Caco-2 (cell line): Measurements from ENCODE around the gene SHROOM3. TPM values are rescaled to one million over a fixed set of nuclear protein-coding genes. Genes with fewer than 3 reads are reported as not detected.
"Not testable (repeated sequence)": the region's sequence is repeated elsewhere in the genome, so short reads cannot be mapped to it uniquely, and the experiment has no call there.

Experiments
- BruUV-seq: library from RNA; stranded (reverse); fragments of 400-500 nt; replicated peaks from 2 replicates; lab custom pipeline; 2021; lab: Mats Ljungman, UMichigan
- CTCF ChIA-PET: fragments of 300-600 bp; sonication (Branson Sonifier 250); formaldehyde crosslinking; loops from one replicate; lab custom pipeline; 2022; ENCODE audit warnings: antibody characterized with exemption; lab: Charles Lee
- POLR2A ChIA-PET: fragments of 300-600 bp; sonication (Branson Sonifier 250); formaldehyde crosslinking; loops from one replicate; lab custom pipeline; 2022; ENCODE audit warnings: antibody characterized with exemption; lab: Charles Lee
- DNase-seq, 2 experiments: peaks; one replicate each; pipeline versions ENCODE4 v3.0.0 to v3.0.0-alpha.2; 2020 to 2022
- H3K27me3 ChIP-seq: replicated peaks from 2 replicates; pipeline ENCODE4 v1.6.0; 2011; ENCODE audit warnings: low read length; ENCODE audit not compliant: control insufficient read depth, insufficient read depth
- H3K36me3 ChIP-seq: 2 replicates; pipeline ENCODE4 v1.5.1; 2011; ENCODE audit warnings: low read length; ENCODE audit not compliant: control insufficient read depth, insufficient read depth
- H3K4me1 ChIP-seq: fragments of 250-450 bp; sonication (Bioruptor Pico); 2 replicates; pipeline ENCODE4 v1.5.1; 2020; ENCODE audit warnings: mild to moderate bottlenecking
- H3K4me3 ChIP-seq: 2 replicates; pipeline ENCODE4 v1.5.1; 2011; ENCODE audit warnings: low read depth, mild to moderate bottlenecking, control low read depth, low read length
- H3K9me3 ChIP-seq: fragments of 250-450 bp; sonication (Bioruptor Pico); 2 replicates; pipeline ENCODE4 v1.5.1; 2020; ENCODE audit warnings: mild to moderate bottlenecking, moderate library complexity
- H3K27ac Mint-ChIP-seq: one replicate; pipeline ENCODE4 v1.8.0; 2022; ENCODE audit warnings: mixed read lengths; ENCODE audit not compliant: unreplicated experiment
- H3K27me3 Mint-ChIP-seq: one replicate; pipeline ENCODE4 v1.8.0; 2022; ENCODE audit warnings: mixed read lengths; ENCODE audit not compliant: insufficient read depth, unreplicated experiment
- H3K36me3 Mint-ChIP-seq: one replicate; pipeline ENCODE4 v1.8.0; 2022; ENCODE audit warnings: mild to moderate bottlenecking, mixed read lengths; ENCODE audit not compliant: insufficient read depth, unreplicated experiment
- H3K4me1 Mint-ChIP-seq: one replicate; pipeline ENCODE4 v1.8.0; 2022; ENCODE audit warnings: low read depth, mixed read lengths; ENCODE audit not compliant: unreplicated experiment
- H3K4me3 Mint-ChIP-seq: one replicate; pipeline ENCODE4 v1.8.0; 2022; ENCODE audit warnings: mild to moderate bottlenecking, moderate library complexity, mixed read lengths; ENCODE audit not compliant: unreplicated experiment
- H3K9me3 Mint-ChIP-seq: one replicate; pipeline ENCODE4 v1.8.0; 2022; ENCODE audit warnings: mixed read lengths; ENCODE audit not compliant: unreplicated experiment
- intact Hi-C: fragments of 100-400 bp; cut with micrococcal nuclease; formaldehyde crosslinking; loops from one replicate; pipeline ENCODE4 v1.10.0; 2022; ENCODE audit not compliant: unreplicated experiment
- total RNA-seq: library from RNA; stranded (reverse); gene quantifications from 2 replicates; pipeline ENCODE4 v1.2.3, GENCODE V29; 2022
- TF ChIP-seq, protein P1 (sequence below), 2 experiments: fragments of 200-600 bp in 1 of 2; IDR thresholded peaks; 1 replicate in 1 of 2; 2 replicates in 1 of 2; pipeline versions ENCODE4 v1.5.1 to v1.8.0; 2011 to 2022; ENCODE audit warnings: antibody characterized with exemption in 1 of 2, control low read depth in 1 of 2, inconsistent platforms in 1 of 2, low read depth in 1 of 2, low read length in 1 of 2, mild to moderate bottlenecking in 1 of 2, moderate library complexity in 1 of 2; ENCODE audit not compliant: insufficient read depth in 1 of 2, severe bottlenecking in 1 of 2, unreplicated experiment in 1 of 2

SHROOM3 gene
- total RNA-seq, 1 experiment from 2014 or later, result 16.3 TPM

DNA sequence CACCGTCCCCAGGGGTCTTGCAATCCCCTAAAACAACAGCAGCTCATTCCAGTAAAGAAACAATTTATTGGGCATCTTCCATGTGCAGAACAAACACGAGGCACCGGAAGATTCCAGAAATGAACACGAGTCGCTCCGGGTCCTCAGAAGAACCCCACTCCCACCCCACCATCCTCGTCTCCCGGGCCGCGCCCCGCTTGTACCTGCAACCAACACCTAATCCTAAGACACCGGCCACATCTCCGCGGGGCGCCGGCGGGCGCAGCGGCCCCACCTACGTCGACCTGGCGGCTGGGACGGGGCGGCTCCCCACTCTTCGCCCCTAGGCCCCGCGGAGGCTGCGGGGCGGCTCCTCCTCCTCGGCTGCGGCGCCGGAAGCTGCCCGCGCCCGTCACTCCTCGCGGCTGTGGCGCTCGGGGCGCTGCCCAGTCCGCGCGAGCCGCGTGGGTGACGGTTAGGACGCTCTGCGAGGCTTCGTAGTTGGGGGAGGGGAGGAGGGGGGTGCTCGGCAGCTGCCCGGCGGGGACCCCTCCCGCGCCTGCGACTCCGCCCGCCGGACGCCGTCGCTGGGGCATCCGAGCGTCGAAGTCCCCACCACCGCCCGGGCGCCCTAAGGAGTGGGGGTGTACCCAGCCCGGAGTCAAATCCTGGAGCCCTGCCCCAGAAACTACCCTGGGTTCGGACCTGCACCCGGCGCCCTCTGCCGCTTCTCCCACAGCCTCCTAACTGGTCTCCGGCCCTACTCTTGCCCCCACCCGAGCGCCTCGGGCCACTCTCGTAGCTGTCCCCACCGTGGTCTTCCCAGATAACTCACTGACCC lies 14.1 kb upstream of the SHROOM3 start, which contains the start of gene CCDC158:
TSS of gene CCDC158 (minus strand) at position 380 of the 820 bp plus-strand sequence. CDS start 17,934 bp downstream, outside the sequence.
- ChIA-PET POLR2A (interaction anchor here (0.9 kb wide), 1 partner anchor 114 kb away, joined by 3 read pairs; no protein-coding TSS in a partner anchor), CTCF (interaction anchor here (0.7 to 1.5 kb wide), 3 partner anchors 127 to 241 kb away, joined by 3 to 7 read pairs (median 3); no protein-coding TSS in a partner anchor)
- Histone ChIP-seq H3K9me3 (no peaks in the 10 kb centered on the region), H3K4me1 (no peaks in the 10 kb centered on the region), H3K27me3 (no peaks in the 10 kb centered on the region), H3K4me3 (peak within 1 kb of the TSS; percentile 50), H3K36me3 (no peaks in the 10 kb centered on the region)
- peak; percentile 42 to 50 for DNase-seq
- H3K27ac Mint-ChIP-seq, result peak within 1 kb of the TSS; percentile 79
- TF ChIP-seq, protein P1, sequence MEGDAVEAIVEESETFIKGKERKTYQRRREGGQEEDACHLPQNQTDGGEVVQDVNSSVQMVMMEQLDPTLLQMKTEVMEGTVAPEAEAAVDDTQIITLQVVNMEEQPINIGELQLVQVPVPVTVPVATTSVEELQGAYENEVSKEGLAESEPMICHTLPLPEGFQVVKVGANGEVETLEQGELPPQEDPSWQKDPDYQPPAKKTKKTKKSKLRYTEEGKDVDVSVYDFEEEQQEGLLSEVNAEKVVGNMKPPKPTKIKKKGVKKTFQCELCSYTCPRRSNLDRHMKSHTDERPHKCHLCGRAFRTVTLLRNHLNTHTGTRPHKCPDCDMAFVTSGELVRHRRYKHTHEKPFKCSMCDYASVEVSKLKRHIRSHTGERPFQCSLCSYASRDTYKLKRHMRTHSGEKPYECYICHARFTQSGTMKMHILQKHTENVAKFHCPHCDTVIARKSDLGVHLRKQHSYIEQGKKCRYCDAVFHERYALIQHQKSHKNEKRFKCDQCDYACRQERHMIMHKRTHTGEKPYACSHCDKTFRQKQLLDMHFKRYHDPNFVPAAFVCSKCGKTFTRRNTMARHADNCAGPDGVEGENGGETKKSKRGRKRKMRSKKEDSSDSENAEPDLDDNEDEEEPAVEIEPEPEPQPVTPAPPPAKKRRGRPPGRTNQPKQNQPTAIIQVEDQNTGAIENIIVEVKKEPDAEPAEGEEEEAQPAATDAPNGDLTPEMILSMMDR (IDR thresholded peaks at IDR 0.05; ENCODE audit: insufficient read depth in 1 of 2, low read depth in 1 of 2, low read length in 1 of 2, severe bottlenecking in 1 of 2, unreplicated experiment in 1 of 2), result no peak
- BruUV-seq, result no TSS peak
- no peaks in the 10 kb centered on the region for H3K27me3 Mint-ChIP-seq
- H3K4me3 Mint-ChIP-seq, result peak within 1 kb of the TSS; percentile 92
- H3K9me3 Mint-ChIP-seq, result no peaks in the 10 kb centered on the region
- intact Hi-C loops, result no loop called here
- no peaks in the 10 kb centered on the region for H3K36me3 Mint-ChIP-seq
- H3K4me1 Mint-ChIP-seq, result peaks cover 14% of the 10 kb centered on the region

DNA sequence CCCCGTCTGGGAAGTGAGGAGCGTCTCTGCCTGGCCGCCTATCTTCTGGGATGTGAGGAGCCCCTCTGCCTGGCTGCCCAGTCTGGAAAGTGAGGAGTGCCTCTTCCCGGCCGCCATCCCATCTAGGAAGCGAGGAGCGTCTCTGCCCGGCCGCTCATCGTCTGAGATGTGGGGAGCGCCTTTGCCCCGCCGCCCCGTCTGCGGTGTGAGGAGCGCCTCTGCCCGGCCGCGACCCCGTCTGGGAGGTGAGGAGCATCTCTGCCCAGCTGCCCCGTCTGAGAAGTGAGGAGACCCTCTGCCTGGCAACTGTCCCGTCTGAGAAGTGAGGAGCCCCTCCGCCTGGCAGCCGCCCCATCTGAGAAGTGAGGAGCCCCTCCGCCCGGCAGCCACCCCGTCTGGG lies 11.9 kb upstream of the SHROOM3 start:
- CTCF ChIA-PET, POLR2A ChIA-PET, H3K27ac Mint-ChIP-seq, H3K27me3 Mint-ChIP-seq, H3K9me3 Mint-ChIP-seq, H3K36me3 ChIP-seq, H3K36me3 Mint-ChIP-seq, H3K4me3 Mint-ChIP-seq, H3K9me3 ChIP-seq, H3K4me3 ChIP-seq, BruUV-seq, H3K4me1 ChIP-seq, DNase-seq, H3K27me3 ChIP-seq, intact Hi-C loops: not testable (repeated sequence)
- H3K4me1 Mint-ChIP-seq, result peaks cover 14% of the 10 kb centered on the region

DNA sequence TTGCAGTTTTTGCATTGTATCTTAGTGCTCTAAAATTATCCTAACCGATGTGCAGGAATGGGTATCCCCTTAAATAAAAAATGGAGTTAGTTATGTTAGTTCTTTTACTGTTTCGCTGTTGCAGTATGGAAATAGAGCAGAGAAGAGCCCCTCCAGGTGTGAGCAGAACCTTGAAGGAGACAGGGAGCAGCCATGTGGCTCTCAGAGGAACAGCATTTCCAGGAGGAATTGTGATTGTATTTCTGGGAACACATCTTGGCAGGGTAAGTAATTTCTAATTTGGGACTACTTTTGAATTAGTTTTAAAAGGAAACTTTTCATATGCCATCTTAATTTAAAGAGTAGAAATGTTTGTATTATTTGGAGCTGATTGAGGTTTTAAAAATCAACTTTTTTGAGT lies 8.8 kb upstream of the SHROOM3 start:
- Mint-ChIP-seq H3K36me3 (no peaks in the 10 kb centered on the region), H3K9me3 (no peaks in the 10 kb centered on the region), H3K27ac (no peak overlapping the region), H3K4me3 (no peak overlapping the region), H3K4me1 (peaks cover 7% of the 10 kb centered on the region), H3K27me3 (no peaks in the 10 kb centered on the region)
- no TSS peak for BruUV-seq
- TF ChIP-seq, protein P1 (IDR thresholded peaks at IDR 0.05; ENCODE audit: insufficient read depth in 1 of 2, low read depth in 1 of 2, low read length in 1 of 2, severe bottlenecking in 1 of 2, unreplicated experiment in 1 of 2), result peak; percentile 25 to 36
- H3K4me3 ChIP-seq, result no peak overlapping the region
- no peaks in the 10 kb centered on the region for H3K36me3 ChIP-seq
- no peaks in the 10 kb centered on the region for H3K4me1 ChIP-seq
- peak in 1 of 2 experiments; percentile 35 for DNase-seq
- CTCF ChIA-PET, result no interaction called here
- no peaks in the 10 kb centered on the region for H3K9me3 ChIP-seq
- no peaks in the 10 kb centered on the region for H3K27me3 ChIP-seq
- intact Hi-C loops, result loop anchor here (1.0 kb wide), 2 partner anchors 175 to 247 kb away; partner anchors contain the start of gene FAM47E
- POLR2A ChIA-PET, result no interaction called here
